Glutamatergic neuron (in vitro differentiated cells): ENCODE results near the gene ZP2. TPM values are rescaled to one million over a fixed set of nuclear protein-coding genes. Genes with fewer than 3 reads are reported as not detected.
"Not testable (repeated sequence)": the region's sequence is repeated elsewhere in the genome, so short reads cannot be mapped to it uniquely, and the experiment has no call there.

Experiments
- DNase-seq: peaks from one replicate; pipeline ENCODE4 v3.0.0; 2022
- H3K27ac Mint-ChIP-seq: one replicate; pipeline ENCODE4 v1.8.0; 2020; ENCODE audit warnings: mild to moderate bottlenecking, mixed read lengths, inconsistent platforms; ENCODE audit not compliant: unreplicated experiment
- H3K27me3 Mint-ChIP-seq: one replicate; pipeline ENCODE4 v1.8.0; 2020; ENCODE audit warnings: mild to moderate bottlenecking, moderate library complexity, mixed read lengths, inconsistent platforms; ENCODE audit not compliant: unreplicated experiment
- H3K36me3 Mint-ChIP-seq: one replicate; pipeline ENCODE4 v1.8.0; 2020; ENCODE audit warnings: mild to moderate bottlenecking, mixed read lengths, inconsistent platforms; ENCODE audit not compliant: unreplicated experiment
- H3K4me1 Mint-ChIP-seq: one replicate; pipeline ENCODE4 v1.8.0; 2020; ENCODE audit warnings: mild to moderate bottlenecking, low read depth, mixed read lengths, inconsistent platforms; ENCODE audit not compliant: unreplicated experiment
- H3K4me3 Mint-ChIP-seq: one replicate; pipeline ENCODE4 v1.8.0; 2020; ENCODE audit warnings: mild to moderate bottlenecking, mixed read lengths, inconsistent platforms; ENCODE audit not compliant: unreplicated experiment
- H3K9me3 Mint-ChIP-seq: one replicate; pipeline ENCODE4 v1.8.0; 2020; ENCODE audit warnings: mild to moderate bottlenecking, moderate library complexity, mixed read lengths, inconsistent platforms; ENCODE audit not compliant: unreplicated experiment
- total RNA-seq: library from RNA; stranded (reverse); fragmentation: NEBNext Ultra II Directional; extraction: Animal tissue kit (Norgen Biotek cat#: 25700); gene quantifications from one replicate; pipeline ENCODE4 v1.2.1, GENCODE V29; 2021; ENCODE audit not compliant: unreplicated experiment
- TF ChIP-seq, protein P1 (sequence below): fragments of 200-600 bp; sonication (generic); IDR thresholded peaks from one replicate; pipeline ENCODE4 v1.5.0; 2021; ENCODE audit not compliant: partially characterized antibody, unreplicated experiment

The ZP2 gene
- total RNA-seq, 1 donor from 2014 or later, result not detected

DNA sequence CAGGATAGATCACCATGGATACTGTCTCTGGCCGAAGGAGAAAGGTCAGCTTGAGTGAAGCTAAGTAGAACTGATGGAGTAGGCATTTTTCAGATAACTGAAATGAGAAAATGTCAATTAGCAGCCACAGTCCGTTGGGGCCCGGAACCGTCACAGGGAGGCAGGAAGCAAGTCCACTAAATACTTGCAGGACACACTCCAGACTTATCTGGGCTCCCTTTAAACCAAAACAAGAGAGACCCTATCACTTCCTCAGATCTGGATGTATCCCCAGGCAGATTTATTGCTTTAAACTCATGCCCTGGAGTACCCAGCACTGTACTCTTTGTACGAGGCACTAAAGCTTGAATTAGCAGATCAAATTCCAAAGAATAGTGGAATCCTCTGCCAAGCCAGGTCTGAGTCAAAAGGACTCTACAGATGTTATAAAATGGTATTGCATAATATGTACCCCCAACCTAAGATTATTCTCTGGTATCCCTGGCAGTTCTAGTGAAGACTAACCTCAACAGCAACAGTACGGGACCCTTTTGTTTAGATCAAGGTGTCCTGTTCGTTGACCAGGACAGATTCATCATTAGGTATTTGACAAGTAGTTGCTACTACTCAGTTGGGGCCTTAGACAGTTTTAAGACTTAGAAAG lies 8.1 kb downstream of the ZP2 start:
- Mint-ChIP-seq H3K27me3 (peaks cover 5% of the 10 kb centered on the region), H3K9me3 (no peaks in the 10 kb centered on the region), H3K27ac (no peak overlapping the region), H3K4me3 (no peak overlapping the region), H3K36me3 (no peaks in the 10 kb centered on the region), H3K4me1 (no peaks in the 10 kb centered on the region)
- TF ChIP-seq, protein P1, sequence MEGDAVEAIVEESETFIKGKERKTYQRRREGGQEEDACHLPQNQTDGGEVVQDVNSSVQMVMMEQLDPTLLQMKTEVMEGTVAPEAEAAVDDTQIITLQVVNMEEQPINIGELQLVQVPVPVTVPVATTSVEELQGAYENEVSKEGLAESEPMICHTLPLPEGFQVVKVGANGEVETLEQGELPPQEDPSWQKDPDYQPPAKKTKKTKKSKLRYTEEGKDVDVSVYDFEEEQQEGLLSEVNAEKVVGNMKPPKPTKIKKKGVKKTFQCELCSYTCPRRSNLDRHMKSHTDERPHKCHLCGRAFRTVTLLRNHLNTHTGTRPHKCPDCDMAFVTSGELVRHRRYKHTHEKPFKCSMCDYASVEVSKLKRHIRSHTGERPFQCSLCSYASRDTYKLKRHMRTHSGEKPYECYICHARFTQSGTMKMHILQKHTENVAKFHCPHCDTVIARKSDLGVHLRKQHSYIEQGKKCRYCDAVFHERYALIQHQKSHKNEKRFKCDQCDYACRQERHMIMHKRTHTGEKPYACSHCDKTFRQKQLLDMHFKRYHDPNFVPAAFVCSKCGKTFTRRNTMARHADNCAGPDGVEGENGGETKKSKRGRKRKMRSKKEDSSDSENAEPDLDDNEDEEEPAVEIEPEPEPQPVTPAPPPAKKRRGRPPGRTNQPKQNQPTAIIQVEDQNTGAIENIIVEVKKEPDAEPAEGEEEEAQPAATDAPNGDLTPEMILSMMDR, result no peak
- DNase-seq, result no peak

GRCh38 chr16:21199607-21200218 lies 11.7 kb downstream of the ZP2 start:
- H3K4me3 Mint-ChIP-seq, result no peak overlapping the region
- TF ChIP-seq, protein P1, result no peak

DNA sequence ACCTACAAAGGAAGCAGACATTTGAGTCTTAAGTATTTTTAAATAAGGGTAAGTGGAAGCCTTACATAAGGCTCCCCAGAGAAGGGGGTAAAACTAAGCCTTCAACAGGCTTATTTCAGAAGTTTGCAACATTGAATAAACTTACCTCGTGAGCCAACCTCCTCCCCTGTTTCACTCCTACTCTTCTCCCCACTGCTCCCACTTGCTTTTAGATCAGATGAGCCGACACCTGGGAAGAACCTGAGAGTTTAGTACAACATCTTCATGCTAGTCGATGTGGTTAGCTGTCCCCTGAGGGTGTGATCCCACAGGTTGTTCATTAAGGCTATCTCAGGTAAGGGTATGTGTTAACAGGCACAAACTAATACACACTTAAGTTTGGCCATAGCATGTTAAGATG lies 13.8 kb downstream of the ZP2 start:
- H3K4me3 Mint-ChIP-seq, result no peak overlapping the region
- H3K36me3 Mint-ChIP-seq, result no peaks in the 10 kb centered on the region
- no peak overlapping the region for H3K27ac Mint-ChIP-seq
- TF ChIP-seq, protein P1, result no peak
- no peaks in the 10 kb centered on the region for H3K9me3 Mint-ChIP-seq
- no peaks in the 10 kb centered on the region for H3K4me1 Mint-ChIP-seq
- DNase-seq, result no peak
- peaks cover 5% of the 10 kb centered on the region for H3K27me3 Mint-ChIP-seq

More at GRCh38 chr16:21199607-21200218, 11.7 kb downstream of the ZP2 start:
- no peak for DNase-seq
- Mint-ChIP-seq H3K36me3 (no peaks in the 10 kb centered on the region), H3K27me3 (peaks cover 5% of the 10 kb centered on the region), H3K9me3 (no peaks in the 10 kb centered on the region), H3K27ac (no peak overlapping the region), H3K4me1 (no peaks in the 10 kb centered on the region)

- DNase-seq, result no peak
- TF ChIP-seq, protein P1, result no peak
- Mint-ChIP-seq H3K9me3 (no peaks in the 10 kb centered on the region), H3K4me1 (no peaks in the 10 kb centered on the region), H3K36me3 (no peaks in the 10 kb centered on the region), H3K4me3 (no peak overlapping the region), H3K27ac (no peak overlapping the region), H3K27me3 (peaks cover 5% of the 10 kb centered on the region)
Observed at GRCh38 chr16:21197112-21197511, 14.3 kb downstream of the ZP2 start.

- H3K27me3 Mint-ChIP-seq, H3K27ac Mint-ChIP-seq, H3K36me3 Mint-ChIP-seq, H3K4me3 Mint-ChIP-seq, H3K4me1 Mint-ChIP-seq, DNase-seq, H3K9me3 Mint-ChIP-seq: not testable (repeated sequence)
Observed at GRCh38 chr16:21195330-21195729, 16.0 kb downstream of the ZP2 start.
